MCF 10A (cell line): Measurements from ENCODE around the gene CRTC1. TPM values are rescaled to one million over a fixed set of nuclear protein-coding genes. Genes with fewer than 3 reads are reported as not detected.

Source experiments
- BruUV-seq: library from RNA; stranded (reverse); fragments of 400-500 nt; replicated peaks from 2 replicates; lab custom pipeline; 2021; lab: Mats Ljungman, UMichigan
- CTCF ChIA-PET: fragments of 300-600 bp; sonication (Branson Sonifier 250); formaldehyde crosslinking; extraction: SDS; loops from one replicate; lab custom pipeline; 2021; ENCODE audit warnings: antibody characterized with exemption, inconsistent platforms; lab: Yijun Ruan, JAX
- POLR2A ChIA-PET: fragments of 300-600, 350-650 bp; sonication (Branson Sonifier 250); formaldehyde crosslinking; extraction: SDS; loops from one replicate; lab custom pipeline; 2020; ENCODE audit warnings: antibody characterized with exemption, inconsistent platforms; lab: Yijun Ruan, JAX
- DNase-seq: peaks from one replicate; pipeline ENCODE4 v3.0.0-alpha.2; 2018; ENCODE audit not compliant: unreplicated experiment
- H3K27ac Mint-ChIP-seq: one replicate; pipeline ENCODE4 v1.8.0; 2022; ENCODE audit warnings: mild to moderate bottlenecking, low read depth, mixed read lengths; ENCODE audit not compliant: unreplicated experiment
- H3K27me3 Mint-ChIP-seq: one replicate; pipeline ENCODE4 v1.8.0; 2022; ENCODE audit warnings: mixed read lengths; ENCODE audit not compliant: insufficient read depth, unreplicated experiment
- H3K36me3 Mint-ChIP-seq: one replicate; pipeline ENCODE4 v1.8.0; 2022; ENCODE audit warnings: mild to moderate bottlenecking, moderate library complexity, mixed read lengths; ENCODE audit not compliant: insufficient read depth, unreplicated experiment
- H3K4me1 Mint-ChIP-seq: one replicate; pipeline ENCODE4 v1.8.0; 2022; ENCODE audit warnings: mixed read lengths; ENCODE audit not compliant: insufficient read depth, unreplicated experiment
- H3K4me3 Mint-ChIP-seq: one replicate; pipeline ENCODE4 v1.8.0; 2022; ENCODE audit warnings: mild to moderate bottlenecking, moderate library complexity, mixed read lengths; ENCODE audit not compliant: unreplicated experiment
- H3K9me3 Mint-ChIP-seq: one replicate; pipeline ENCODE4 v1.8.0; 2022; ENCODE audit warnings: mixed read lengths; ENCODE audit not compliant: unreplicated experiment
- CTCF ChIP-seq: fragments of 200-600 bp; IDR thresholded peaks from one replicate; pipeline ENCODE4 v1.8.0; 2022; ENCODE audit warnings: antibody characterized with exemption, mild to moderate bottlenecking; ENCODE audit not compliant: unreplicated experiment
- intact Hi-C: fragments of 100-400 bp; cut with micrococcal nuclease; formaldehyde crosslinking; loops from 2 replicates; pipeline ENCODE4 v1.14.1; 2022
- total RNA-seq: library from RNA; stranded (reverse); gene quantifications from 2 replicates; pipeline ENCODE4 v1.2.3, GENCODE V29; 2022

CRTC1 gene
- total RNA-seq, 1 experiment from 2014 or later, result 11.1 TPM

GRCh38 chr19:18639706-18640243 lies 43.7 kb upstream of the CRTC1 start:
- no peak for DNase-seq
- BruUV-seq, result no TSS peak
- intact Hi-C loops, result loop anchor here (5.0 kb wide), 1 partner anchor 38 kb away; no protein-coding TSS in a partner anchor
- Mint-ChIP-seq H3K4me1 (peaks cover 25% of the 10 kb centered on the region), H3K27me3 (no peaks in the 10 kb centered on the region), H3K27ac (no peak overlapping the region), H3K36me3 (peaks cover 5% of the 10 kb centered on the region), H3K4me3 (no peak overlapping the region), H3K9me3 (no peaks in the 10 kb centered on the region)
- TF ChIP-seq CTCF, result no peak
- POLR2A ChIA-PET, result interaction anchor here (0.6 kb wide), 1 partner anchor 66 kb away, joined by 3 read pairs; no protein-coding TSS in a partner anchor
- CTCF ChIA-PET, result interaction anchor here (1.0 to 1.5 kb wide), 2 partner anchors 50 to 207 kb away, joined by 4 to 5 read pairs; no protein-coding TSS in a partner anchor

GRCh38 chr19:18644196-18645034 lies 39.1 kb upstream of the CRTC1 start:
- H3K36me3 Mint-ChIP-seq, result peaks cover 5% of the 10 kb centered on the region
- no peaks in the 10 kb centered on the region for H3K9me3 Mint-ChIP-seq
- no peak for TF ChIP-seq CTCF
- no peaks in the 10 kb centered on the region for H3K4me1 Mint-ChIP-seq
- POLR2A ChIA-PET, result no interaction called here
- BruUV-seq, result no TSS peak
- H3K27ac Mint-ChIP-seq, result no peak overlapping the region
- no peaks in the 10 kb centered on the region for H3K27me3 Mint-ChIP-seq
- no peak for DNase-seq
- CTCF ChIA-PET, result interaction anchor here (0.7 to 1.1 kb wide), 2 partner anchors 172 to 216 kb away, joined by 4 read pairs; no protein-coding TSS in a partner anchor
- no peak overlapping the region for H3K4me3 Mint-ChIP-seq
- intact Hi-C loops, result no loop called here

- Mint-ChIP-seq H3K27me3 (no peaks in the 10 kb centered on the region), H3K36me3 (peaks cover 5% of the 10 kb centered on the region), H3K9me3 (no peaks in the 10 kb centered on the region), H3K4me3 (no peak overlapping the region), H3K4me1 (no peaks in the 10 kb centered on the region), H3K27ac (no peak overlapping the region)
- ChIA-PET POLR2A (no interaction called here), CTCF (interaction anchor here (0.7 to 1.1 kb wide), 2 partner anchors 171 to 216 kb away, joined by 4 read pairs; no protein-coding TSS in a partner anchor)
- intact Hi-C loops, result no loop called here
- BruUV-seq, result no TSS peak
- no peak for TF ChIP-seq CTCF
- DNase-seq, result no peak
Observed at GRCh38 chr19:18645035-18645511, 38.4 kb upstream of the CRTC1 start.
